ENCODE measurements around the gene NME4.
"Not testable (repeated sequence)": the region's sequence is repeated elsewhere in the genome, so short reads cannot be mapped to it uniquely, and the experiment has no call there.

The NME4 gene

DNA sequence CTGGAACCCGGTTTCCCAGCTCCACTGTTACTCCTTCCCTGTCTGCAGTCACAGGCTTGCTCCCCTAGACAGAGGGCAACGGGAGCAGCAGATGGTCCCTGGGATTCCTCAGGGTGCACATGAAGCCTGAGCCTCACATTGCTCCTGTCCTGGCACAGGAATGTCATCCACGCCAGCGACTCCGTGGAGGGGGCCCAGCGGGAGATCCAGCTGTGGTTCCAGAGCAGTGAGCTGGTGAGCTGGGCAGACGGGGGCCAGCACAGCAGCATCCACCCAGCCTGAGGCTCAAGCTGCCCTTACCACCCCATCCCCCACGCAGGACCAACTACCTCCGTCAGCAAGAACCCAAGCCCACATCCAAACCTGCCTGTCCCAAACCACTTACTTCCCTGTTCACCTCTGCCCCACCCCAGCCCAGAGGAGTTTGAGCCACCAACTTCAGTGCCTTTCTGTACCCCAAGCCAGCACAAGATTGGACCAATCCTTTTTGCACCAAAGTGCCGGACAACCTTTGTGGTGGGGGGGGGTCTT is 3.1 kb downstream of the NME4 start:
- no peak for DNase-seq

- peak; percentile 98 for DNase-seq
These were observed 4.7 kb downstream of the NME4 start, which contains the start of gene DECR2 for GRCh38 chr16:401468-402348. Gene DECR2 (plus strand): TSS chr16:401885. CDS start chr16:401964, 79 bp downstream.

- DNase-seq, result no peak
These were observed 8.0 kb downstream of the NME4 start for GRCh38 chr16:404971-405486.

DNA sequence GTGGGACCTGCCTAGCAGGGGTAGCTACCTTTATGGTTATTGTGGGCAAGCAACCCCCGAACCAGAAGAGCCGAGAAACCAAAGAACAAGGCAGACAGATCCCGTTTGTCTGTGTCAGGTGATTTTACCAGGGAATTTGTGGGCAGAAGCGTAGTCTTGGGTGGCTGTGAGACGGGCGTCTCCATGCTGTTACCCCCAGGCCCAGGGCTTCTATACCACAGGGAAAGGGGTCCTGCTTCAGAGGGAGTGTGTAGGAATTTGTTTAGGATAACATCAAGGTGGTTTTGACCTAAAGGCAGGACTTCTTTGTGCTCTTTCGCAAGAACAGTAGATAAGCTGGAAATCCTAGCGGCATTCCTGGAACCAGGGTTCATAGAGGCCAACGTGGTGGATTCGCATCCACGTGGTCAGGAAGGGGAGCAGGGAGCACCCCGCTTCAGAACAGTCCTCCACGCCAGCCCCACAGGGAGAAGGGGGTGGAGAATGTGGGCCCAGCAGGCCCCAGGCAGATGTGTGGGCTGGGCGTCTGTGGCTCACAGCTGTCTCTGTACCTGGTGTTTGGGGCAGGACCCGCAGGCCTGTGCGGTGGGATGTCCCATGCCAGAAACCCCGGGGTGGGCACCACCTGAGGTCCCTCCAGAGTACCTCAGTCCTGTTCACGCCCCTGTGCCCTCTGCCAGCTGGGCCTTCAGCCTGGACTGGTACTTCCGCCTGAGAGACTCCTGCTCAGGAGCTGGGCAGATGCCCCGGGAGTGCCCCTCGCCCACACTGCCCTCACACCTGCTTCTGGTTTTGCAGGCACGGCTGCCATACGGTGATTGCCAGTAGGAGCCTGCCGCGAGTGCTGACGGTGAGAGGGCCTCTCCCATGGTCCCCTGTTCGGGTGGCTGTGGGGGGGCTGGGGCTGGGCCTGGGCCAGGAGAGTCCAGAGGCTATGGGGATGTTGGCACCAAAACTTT is 8.8 kb downstream of the NME4 start:
- no peak for DNase-seq

DNA sequence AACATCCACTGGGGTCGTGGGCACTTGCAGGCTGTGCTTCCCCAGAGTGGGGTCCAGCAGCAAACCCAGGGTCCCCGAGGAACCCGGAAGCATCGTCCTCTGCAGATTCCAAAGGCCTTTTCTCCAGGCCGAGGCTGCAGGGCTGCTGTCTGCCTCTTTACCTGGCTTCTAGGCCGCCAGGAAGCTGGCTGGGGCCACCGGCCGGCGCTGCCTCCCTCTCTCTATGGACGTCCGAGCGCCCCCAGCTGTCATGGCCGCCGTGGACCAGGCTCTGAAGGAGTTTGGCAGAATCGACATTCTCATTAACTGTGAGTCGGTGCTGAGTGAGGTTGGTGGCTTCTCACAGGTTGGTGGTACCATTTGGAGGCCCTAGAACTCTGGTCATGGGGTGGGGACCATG is 10.3 kb downstream of the NME4 start:
- no peak for DNase-seq

- DNase-seq, result no peak
These were observed 13.6 kb downstream of the NME4 start for GRCh38 chr16:410516-411178.

- no peak for DNase-seq
These were observed 14.7 kb downstream of the NME4 start for GRCh38 chr16:411576-412265.

DNA sequence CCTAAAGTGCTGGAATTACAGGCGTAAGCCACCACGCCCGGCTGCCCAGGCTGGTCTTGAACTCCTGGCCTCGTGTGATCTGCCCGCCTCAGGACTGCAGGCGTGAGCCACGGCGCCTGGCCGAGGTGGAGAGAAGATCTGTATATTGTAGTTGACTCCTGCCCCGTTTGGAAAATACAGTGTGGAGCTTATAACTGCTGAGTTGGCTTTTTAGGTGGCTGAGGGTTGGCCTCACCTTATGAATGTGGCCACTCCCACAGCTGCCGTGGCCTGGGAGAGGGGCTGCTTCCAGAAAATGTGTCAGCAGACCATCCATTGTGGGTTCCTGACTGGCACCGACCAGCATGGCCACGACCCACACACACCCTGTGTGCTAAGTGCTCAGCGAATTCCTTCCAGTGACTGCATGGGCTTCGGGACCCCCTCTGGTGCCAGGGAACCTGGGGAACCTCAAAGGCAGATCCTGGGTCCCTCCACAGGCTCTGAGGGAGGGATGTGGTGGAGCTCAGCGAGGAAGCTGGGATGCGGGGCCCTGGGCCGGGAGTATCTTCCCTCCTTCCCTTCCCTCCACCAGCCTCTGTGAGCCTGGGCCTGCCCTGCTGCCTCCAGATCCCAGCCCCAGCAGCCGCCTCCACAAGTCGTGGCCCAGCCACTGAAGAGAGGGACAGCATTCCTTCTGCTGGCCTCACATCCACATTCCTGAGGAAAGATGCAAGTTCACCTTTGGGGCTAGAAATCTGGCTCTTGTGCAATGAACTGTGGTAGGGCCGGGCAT is 17.6 kb downstream of the NME4 start:
- no peak for DNase-seq

GRCh38 chr16:415170-415498 is 18.1 kb downstream of the NME4 start:
- DNase-seq, result not testable (repeated sequence)

DNA sequence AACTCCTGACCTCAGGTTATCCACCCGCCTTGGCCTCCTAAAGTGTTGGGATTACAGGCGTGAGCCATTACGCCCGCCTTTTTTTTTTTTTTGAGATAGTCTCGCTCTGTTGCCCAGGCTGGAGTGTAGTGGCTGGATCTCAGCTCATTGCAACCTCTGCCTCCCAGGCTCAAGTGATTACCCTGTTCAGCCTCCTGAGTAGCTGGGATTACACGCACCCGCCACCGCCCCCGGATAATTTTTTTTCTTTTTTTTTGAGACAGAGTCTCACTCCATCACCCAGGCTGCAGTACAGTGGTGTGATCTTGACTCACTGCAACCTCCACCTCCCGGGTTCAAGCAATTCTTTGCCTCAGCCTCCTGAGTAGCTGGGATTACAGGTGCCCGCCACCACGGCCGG is 25.2 kb downstream of the NME4 start:
- not testable (repeated sequence) for DNase-seq

- no peak for DNase-seq
These were observed 27.1 kb downstream of the NME4 start for GRCh38 chr16:424033-424622.

- DNase-seq, result no peak
These were observed 27.7 kb downstream of the NME4 start for GRCh38 chr16:424623-425081.

DNA sequence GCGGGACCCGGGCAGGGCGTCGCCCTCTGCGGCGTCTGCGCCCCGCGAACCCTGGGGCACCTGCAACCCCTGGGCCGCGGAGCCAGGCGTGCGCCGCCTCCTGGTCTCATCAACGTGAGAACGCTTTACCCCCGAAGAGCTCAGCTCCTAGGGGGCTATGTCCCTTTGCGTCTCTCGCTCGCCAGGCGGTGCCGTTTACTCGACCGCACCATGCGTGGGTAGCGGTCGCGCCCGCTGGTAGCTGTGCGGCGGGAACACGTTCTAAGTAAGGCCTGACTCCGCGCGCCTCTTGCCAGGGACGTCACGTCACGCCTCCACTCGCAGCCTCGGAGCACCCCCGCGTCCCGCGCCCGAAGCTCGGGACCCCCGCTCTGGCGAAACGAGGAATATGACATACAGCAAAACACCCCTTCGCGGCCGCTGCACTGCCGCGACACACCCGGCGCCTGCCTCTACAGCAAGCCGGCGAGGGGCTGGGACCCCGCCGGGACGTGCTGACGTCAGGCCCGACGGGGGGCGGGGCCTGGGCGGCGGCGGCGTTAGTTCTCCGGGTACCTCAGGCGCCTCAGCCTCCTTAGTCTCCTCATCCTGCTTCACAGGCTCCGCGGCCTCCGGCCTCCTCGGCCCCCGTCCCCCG is 28.2 kb downstream of the NME4 start, which contains the start of gene RAB11FIP3:
RAB11FIP3 (plus strand) TSS at position 568 of the 637 bp plus-strand sequence. CDS start 358 bp downstream, outside the sequence.
- DNase-seq, result peak; percentile 87

DNA sequence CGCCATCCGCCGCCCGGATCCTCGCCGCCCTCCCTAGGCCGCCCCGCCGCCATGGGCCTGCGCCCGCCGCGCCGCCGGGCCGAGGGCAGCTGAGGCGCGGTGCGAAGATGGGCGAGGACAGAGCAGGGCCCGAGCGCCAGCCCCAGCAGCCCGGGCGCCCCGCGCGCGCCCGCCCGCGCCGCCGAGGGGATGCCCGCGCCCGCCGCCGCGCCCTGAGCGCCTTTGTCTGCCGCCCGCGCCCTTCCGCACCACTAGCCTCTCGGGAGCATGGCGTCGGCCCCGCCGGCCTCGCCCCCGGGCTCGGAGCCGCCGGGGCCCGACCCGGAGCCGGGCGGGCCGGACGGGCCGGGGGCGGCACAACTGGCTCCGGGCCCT is 28.7 kb downstream of the NME4 start:
- peak; percentile 56 for DNase-seq

- no peak for DNase-seq
These were observed 29.3 kb downstream of the NME4 start for GRCh38 chr16:426115-426905.

DNA sequence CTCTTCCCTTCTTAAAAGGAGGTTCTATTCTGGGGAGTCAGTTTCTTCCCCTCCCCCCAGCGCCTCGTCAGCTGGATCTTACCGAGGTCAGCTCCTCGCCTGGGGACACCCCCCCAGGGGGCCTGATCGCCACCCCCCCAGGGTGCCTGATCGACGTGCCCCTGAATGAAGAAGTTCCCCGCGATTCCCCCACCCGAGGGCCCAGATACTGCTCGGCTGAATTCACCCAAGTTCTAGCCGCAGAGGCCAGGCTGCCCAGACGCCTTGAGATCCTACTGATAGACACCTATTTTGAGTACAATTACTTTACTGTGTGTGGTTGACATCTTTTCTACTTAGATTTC is 29.9 kb downstream of the NME4 start:
- DNase-seq, result no peak

- no peak for DNase-seq
These were observed 30.3 kb downstream of the NME4 start for GRCh38 chr16:427250-427649.

GRCh38 chr16:430904-431303 is 33.9 kb downstream of the NME4 start:
- DNase-seq, result no peak

DNA sequence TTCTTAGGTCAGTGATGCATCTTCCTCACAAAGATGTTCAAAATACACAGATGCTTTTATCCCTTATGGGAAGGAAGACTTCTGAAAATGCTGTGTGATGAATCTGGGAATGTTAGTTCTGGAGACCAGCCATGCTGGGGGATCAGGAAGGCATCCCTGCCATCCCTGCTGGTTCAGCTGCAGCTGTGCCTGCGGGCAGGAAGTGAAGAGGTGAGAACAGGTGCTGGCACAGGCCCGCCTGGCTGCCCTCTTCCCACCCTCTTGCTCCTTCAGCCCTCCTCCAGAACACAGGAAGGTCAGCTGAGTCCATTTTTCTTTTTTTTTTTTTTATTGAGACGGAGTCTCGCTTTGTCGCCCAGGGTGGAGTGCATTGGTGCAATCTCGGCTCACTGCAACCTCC is 43.6 kb downstream of the NME4 start:
- DNase-seq, result no peak
